Smooth muscle cell (in vitro differentiated cells): ENCODE measurements around the gene IQCC. TPM values are rescaled to one million over a fixed set of nuclear protein-coding genes. Genes with fewer than 3 reads are reported as not detected.

ENCODE experiments used
- DNase-seq: peaks from one replicate; lab custom pipeline; 2025; ENCODE audit not compliant: unreplicated experiment; lab: John Stamatoyannopoulos, UW
- H2AFZ ChIP-seq: fragments of 200-600 bp; sonication (generic); 2 replicates; pipeline ENCODE4 v1.6.0; 2016; ENCODE audit warnings: antibody characterized with exemption, low read depth, mild to moderate bottlenecking
- H3F3A ChIP-seq: fragments of 200-600 bp; sonication (generic); 2 replicates; pipeline ENCODE4 v1.6.0; 2017; ENCODE audit warnings: antibody characterized with exemption, low read depth
- H3K27ac ChIP-seq: fragments of 200-600 bp; sonication (generic); 2 replicates; pipeline ENCODE4 v1.5.1; 2016; ENCODE audit warnings: low read depth, mild to moderate bottlenecking
- H3K27me3 ChIP-seq: fragments of 200-600 bp; sonication (generic); 2 replicates; pipeline ENCODE4 v1.6.1; 2016; ENCODE audit warnings: low read depth, mild to moderate bottlenecking
- H3K36me3 ChIP-seq: fragments of 200-600 bp; sonication (generic); 2 replicates; pipeline ENCODE4 v1.5.1; 2016; ENCODE audit warnings: low read depth
- H3K4me1 ChIP-seq: fragments of 200-600 bp; sonication (generic); 2 replicates; pipeline ENCODE4 v1.5.1; 2016; ENCODE audit warnings: low read depth
- H3K4me2 ChIP-seq: fragments of 200-600 bp; sonication (generic); 2 replicates; pipeline ENCODE4 v1.6.0; 2016; ENCODE audit warnings: mild to moderate bottlenecking
- H3K4me3 ChIP-seq: fragments of 200-600 bp; sonication (generic); 2 replicates; pipeline ENCODE4 v1.5.1; 2016; ENCODE audit warnings: mild to moderate bottlenecking
- H3K79me2 ChIP-seq: fragments of 200-600 bp; sonication (generic); 2 replicates; pipeline ENCODE4 v1.6.0; 2016; ENCODE audit warnings: low read depth, mild to moderate bottlenecking
- H3K9ac ChIP-seq: fragments of 200-600 bp; sonication (generic); 2 replicates; pipeline ENCODE4 v1.6.0; 2016; ENCODE audit warnings: low read depth
- H3K9me3 ChIP-seq: fragments of 200-600 bp; sonication (generic); replicated peaks from 2 replicates; pipeline ENCODE4 v1.5.1; 2016; ENCODE audit warnings: low read depth
- H4K20me1 ChIP-seq: fragments of 200-600 bp; sonication (generic); 2 replicates; pipeline ENCODE4 v1.6.0; 2016; ENCODE audit warnings: low read depth
- CTCF ChIP-seq: fragments of 200-600 bp; sonication (generic); IDR thresholded peaks from 2 replicates; pipeline ENCODE4 v1.5.1; 2017; ENCODE audit warnings: borderline replicate concordance, mild to moderate bottlenecking, antibody characterized with exemption; ENCODE audit not compliant: insufficient read depth, poor library complexity, severe bottlenecking
- WGBS: methylation state at CpG from one replicate; pipeline ENCODE4 v1.1.7; 2016; ENCODE audit warnings: low lambda C conversion rate; 5-methylcytosine and 5-hydroxymethylcytosine counted together
- polyA plus RNA-seq: library from polyadenylated mRNA; unstranded; fragments of >200 nt; fragmentation: Nextera tagmentation; extraction: Ambion mirVana; gene quantifications from 2 replicates; pipeline ENCODE4 v1.2.1, GENCODE V29; 2016
- total RNA-seq: library from RNA; depleted of rRNA; stranded (reverse); fragments of >200 nt; gene quantifications from 2 replicates; pipeline ENCODE4 v1.2.3, GENCODE V29; 2014

The IQCC gene
- total and polyA plus RNA-seq, 2 experiments from 2014 or later = 2.4 to 3.1 TPM

- WGBS = 85% methylated on average over 6 of the region's 6 CpGs
- Histone ChIP-seq H3K27me3 (no peaks in the 10 kb centered on the region), H3K9me3 (no peaks in the 10 kb centered on the region), H3K79me2 (no peaks in the 10 kb centered on the region), H3K4me3 (no peak overlapping the region), H2AFZ (no peak overlapping the region), H4K20me1 (peaks cover 11% of the 10 kb centered on the region), H3F3A (peaks cover 40% of the 10 kb centered on the region), H3K36me3 (peaks cover 9% of the 10 kb centered on the region), H3K27ac (peak overlapping the region; percentile 24), H3K9ac (no peak overlapping the region), H3K4me2 (no peak overlapping the region), H3K4me1 (peaks cover 18% of the 10 kb centered on the region)
- TF ChIP-seq CTCF = no peak
- no peak for DNase-seq
These were observed 7.6 kb upstream of the IQCC start for GRCh38 chr1:32197837-32198236.

GRCh38 chr1:32198237-32199042, 7.0 kb upstream of the IQCC start:
- Histone ChIP-seq H3K27me3 (no peaks in the 10 kb centered on the region), H3K4me3 (no peak overlapping the region), H3K4me2 (no peak overlapping the region), H3K4me1 (peaks cover 18% of the 10 kb centered on the region), H4K20me1 (peaks cover 11% of the 10 kb centered on the region), H3K79me2 (no peaks in the 10 kb centered on the region), H3K9ac (no peak overlapping the region), H2AFZ (no peak overlapping the region), H3F3A (peaks cover 40% of the 10 kb centered on the region), H3K36me3 (peaks cover 9% of the 10 kb centered on the region), H3K27ac (no peak overlapping the region), H3K9me3 (no peaks in the 10 kb centered on the region)
- no peak for DNase-seq
- TF ChIP-seq CTCF = no peak
- whole genome bisulfite sequencing = 94% methylated on average over 3 of the region's 3 CpGs

- Histone ChIP-seq H3K4me2 (no peak overlapping the region), H4K20me1 (peaks cover 11% of the 10 kb centered on the region), H2AFZ (no peak overlapping the region), H3K79me2 (no peaks in the 10 kb centered on the region), H3K4me3 (no peak overlapping the region), H3K36me3 (peaks cover 3% of the 10 kb centered on the region), H3K27ac (peak overlapping the region; percentile 99), H3K9me3 (no peaks in the 10 kb centered on the region), H3F3A (peaks cover 40% of the 10 kb centered on the region), H3K4me1 (peaks cover 18% of the 10 kb centered on the region), H3K9ac (no peak overlapping the region), H3K27me3 (no peaks in the 10 kb centered on the region)
- WGBS = 90% methylated on average over 4 of the region's 4 CpGs
- no peak for TF ChIP-seq CTCF
- DNase-seq = no peak
These were observed 6.3 kb upstream of the IQCC start for GRCh38 chr1:32199043-32199716.
